A673 (cell line): Measurements from ENCODE around the gene LMF1. TPM values are rescaled to one million over a fixed set of nuclear protein-coding genes. Genes with fewer than 3 reads are reported as not detected.

Source experiments
- BruUV-seq: library from RNA; stranded (reverse); fragments of 400-500 nt; replicated peaks from 2 replicates; lab custom pipeline; 2021; lab: Mats Ljungman, UMichigan
- CTCF ChIA-PET: fragments of 300-600 bp; sonication (Branson Sonifier 250); formaldehyde crosslinking; loops from one replicate; lab custom pipeline; 2022; ENCODE audit warnings: antibody characterized with exemption; lab: Charles Lee
- POLR2A ChIA-PET: fragments of 300-600 bp; sonication (Branson Sonifier 250); formaldehyde crosslinking; loops from one replicate; lab custom pipeline; 2022; ENCODE audit warnings: antibody characterized with exemption; ENCODE audit not compliant: low non-redundant PET; lab: Charles Lee
- DNase-seq: peaks from one replicate; pipeline ENCODE4 v3.0.0-alpha.2; 2015; ENCODE audit warnings: low spot score
- H3K27ac ChIP-seq: fragments of 200-600 bp; sonication (generic); 2 replicates; pipeline ENCODE4 v1.5.1; 2016; ENCODE audit warnings: mixed run types, low read depth, mild to moderate bottlenecking, mixed read lengths, antibody characterized with exemption, low read length; ENCODE audit not compliant: poor library complexity, severe bottlenecking
- H3K27me3 ChIP-seq: fragments of 200-600 bp; sonication (generic); replicated peaks from 2 replicates; pipeline ENCODE4 v1.6.1; 2017; ENCODE audit warnings: mixed run types, low read depth, mild to moderate bottlenecking, mixed read lengths, antibody characterized with exemption, low read length; ENCODE audit not compliant: insufficient read depth, poor library complexity
- H3K36me3 ChIP-seq: fragments of 200-600 bp; sonication (generic); 2 replicates; pipeline ENCODE4 v1.6.1; 2016; ENCODE audit warnings: mixed run types, mild to moderate bottlenecking, mixed read lengths, antibody characterized with exemption, low read length; ENCODE audit not compliant: insufficient read depth, poor library complexity, severe bottlenecking
- H3K4me1 ChIP-seq: fragments of 200-600 bp; sonication (generic); 2 replicates; pipeline ENCODE4 v1.6.1; 2017; ENCODE audit warnings: mixed run types, mild to moderate bottlenecking, mixed read lengths, antibody characterized with exemption, low read length; ENCODE audit not compliant: insufficient read depth, poor library complexity, severe bottlenecking
- H3K4me3 ChIP-seq: fragments of 200-600 bp; sonication (generic); 2 replicates; pipeline ENCODE4 v1.5.1; 2016; ENCODE audit warnings: low read depth, mixed run types, mild to moderate bottlenecking, mixed read lengths, low read length; ENCODE audit not compliant: poor library complexity, severe bottlenecking
- H3K9me3 ChIP-seq: fragments of 200-600 bp; sonication (generic); 2 replicates; pipeline ENCODE4 v1.6.1; 2016; ENCODE audit warnings: mixed run types, low read depth, mild to moderate bottlenecking, mixed read lengths, antibody characterized with exemption, low read length; ENCODE audit not compliant: poor library complexity, severe bottlenecking
- CTCF ChIP-seq: fragments of 300-800, 200-600 bp; sonication (generic); conservative IDR thresholded peaks from 2 replicates; pipeline ENCODE4 v1.5.1; 2017; ENCODE audit warnings: low read depth, mild to moderate bottlenecking, antibody characterized with exemption, low read length, moderate library complexity, mixed read lengths
- EZH2 ChIP-seq: fragments of 200-600 bp; sonication (generic); IDR thresholded peaks from 2 replicates; pipeline ENCODE4 v1.6.1; 2017; ENCODE audit warnings: borderline replicate concordance, low read depth, mild to moderate bottlenecking, mixed read lengths, antibody characterized with exemption, low read length; ENCODE audit not compliant: poor library complexity, severe bottlenecking
- intact Hi-C: fragments of 100-400 bp; cut with micrococcal nuclease; formaldehyde crosslinking; loops from one replicate; pipeline ENCODE4 v1.10.0; 2022; ENCODE audit not compliant: unreplicated experiment
- total RNA-seq: library from RNA; stranded (reverse); gene quantifications from 2 replicates; pipeline ENCODE4 v1.2.3, GENCODE V29; 2021

LMF1 gene
- total RNA-seq, 1 experiment from 2014 or later, result 21.0 TPM

GRCh38 chr16:1011316-1012082 is 40.7 kb upstream of the LMF1 start:
- TF ChIP-seq EZH2, result no peak
- no peak for TF ChIP-seq CTCF
- BruUV-seq, result no TSS peak
- Histone ChIP-seq H3K4me3 (no peak overlapping the region), H3K4me1 (peaks cover 15% of the 10 kb centered on the region), H3K27me3 (no peaks in the 10 kb centered on the region), H3K9me3 (no peaks in the 10 kb centered on the region), H3K27ac (no peak overlapping the region), H3K36me3 (no peaks in the 10 kb centered on the region)
- DNase-seq, result no peak
- intact Hi-C loops, result no loop called here
- ChIA-PET POLR2A (no interaction called here), CTCF (no interaction called here)

GRCh38 chr16:1010815-1011214 is 40.0 kb upstream of the LMF1 start:
- H3K36me3 ChIP-seq, result no peaks in the 10 kb centered on the region
- no TSS peak for BruUV-seq
- no peaks in the 10 kb centered on the region for H3K27me3 ChIP-seq
- no peak overlapping the region for H3K27ac ChIP-seq
- TF ChIP-seq EZH2, result no peak
- TF ChIP-seq CTCF, result no peak
- intact Hi-C loops, result no loop called here
- ChIA-PET CTCF (no interaction called here), POLR2A (no interaction called here)
- no peak for DNase-seq
- no peak overlapping the region for H3K4me3 ChIP-seq
- H3K9me3 ChIP-seq, result no peaks in the 10 kb centered on the region
- peaks cover 15% of the 10 kb centered on the region for H3K4me1 ChIP-seq

- H3K4me1 ChIP-seq, result peaks cover 15% of the 10 kb centered on the region
- peak; percentile 57 for DNase-seq
- CTCF ChIA-PET, result interaction anchor here (0.6 kb wide), 1 partner anchor 47 kb away, joined by 5 read pairs; no protein-coding TSS in a partner anchor
- H3K4me3 ChIP-seq, result no peak overlapping the region
- POLR2A ChIA-PET, result no interaction called here
- H3K27ac ChIP-seq, result peak overlapping the region; percentile 54
- H3K27me3 ChIP-seq, result no peaks in the 10 kb centered on the region
- TF ChIP-seq CTCF, result no peak
- TF ChIP-seq EZH2, result no peak
- intact Hi-C loops, result no loop called here
- H3K9me3 ChIP-seq, result no peaks in the 10 kb centered on the region
- no peaks in the 10 kb centered on the region for H3K36me3 ChIP-seq
- BruUV-seq, result no TSS peak
Observed at GRCh38 chr16:1010251-1010650, 39.5 kb upstream of the LMF1 start.
